NCI-H187 treated with DMSO at 0.1 percent for 48 hours (cell line): Measurements from ENCODE around the gene SUMF2.
"Not testable (repeated sequence)": the region's sequence is repeated elsewhere in the genome, so short reads cannot be mapped to it uniquely, and the experiment has no call there.

Source experiments
- DNase-seq: peaks from one replicate; lab custom pipeline; 2025; lab: John Stamatoyannopoulos, UW

Gene SUMF2

GRCh38 chr7:56063882-56064625, at the start of gene SUMF2:
SUMF2 (plus strand) TSS chr7:56064286; CDS start chr7:56064312, 26 bp downstream.
- DNase-seq, result no peak

GRCh38 chr7:56017015-56017414, 47.1 kb upstream of the SUMF2 start:
- DNase-seq, result not testable (repeated sequence)

- no peak for DNase-seq
Observed at GRCh38 chr7:56019501-56019900, 44.6 kb upstream of the SUMF2 start.

GRCh38 chr7:56023500-56023899, 40.6 kb upstream of the SUMF2 start:
- DNase-seq, result no peak

- DNase-seq, result no peak
Observed at GRCh38 chr7:56026538-56026937, 37.5 kb upstream of the SUMF2 start.

- DNase-seq, result no peak
Observed at GRCh38 chr7:56028942-56029630, 35.0 kb upstream of the SUMF2 start.

- no peak for DNase-seq
Observed at GRCh38 chr7:56030340-56030739, 33.7 kb upstream of the SUMF2 start.

- not testable (repeated sequence) for DNase-seq
Observed at GRCh38 chr7:56031556-56031955, 32.5 kb upstream of the SUMF2 start.

GRCh38 chr7:56032578-56032977, 31.5 kb upstream of the SUMF2 start:
- not testable (repeated sequence) for DNase-seq

GRCh38 chr7:56033671-56034432, 30.2 kb upstream of the SUMF2 start:
- DNase-seq, result no peak

GRCh38 chr7:56040730-56041129, 23.4 kb upstream of the SUMF2 start:
- DNase-seq, result no peak

GRCh38 chr7:56045758-56046157, 18.3 kb upstream of the SUMF2 start:
- not testable (repeated sequence) for DNase-seq

GRCh38 chr7:56046721-56047445, 17.2 kb upstream of the SUMF2 start:
- DNase-seq, result no peak

GRCh38 chr7:56047446-56048116, 16.5 kb upstream of the SUMF2 start:
- DNase-seq, result not testable (repeated sequence)

GRCh38 chr7:56048245-56048644, 15.8 kb upstream of the SUMF2 start:
- DNase-seq, result no peak

- DNase-seq, result not testable (repeated sequence)
Observed at GRCh38 chr7:56048763-56049162, 15.3 kb upstream of the SUMF2 start.

- DNase-seq, result no peak
Observed at GRCh38 chr7:56051053-56051338, 13.1 kb upstream of the SUMF2 start.

GRCh38 chr7:56051339-56052191, 12.5 kb upstream of the SUMF2 start, which contains the start of the genes CCT6A and PSPH:
CCT6A (plus strand) TSS chr7:56051765; CDS start chr7:56051849, 84 bp downstream.
PSPH (minus strand) TSS chr7:56051444; CDS start chr7:56021212, 30,232 bp downstream.
- peak; percentile 72 for DNase-seq

GRCh38 chr7:56053379-56053778, 10.7 kb upstream of the SUMF2 start:
- DNase-seq, result no peak

- DNase-seq, result no peak
Observed at GRCh38 chr7:56053993-56054392, 10.1 kb upstream of the SUMF2 start.
